ENCODE data around the gene CEP162.

DNA sequence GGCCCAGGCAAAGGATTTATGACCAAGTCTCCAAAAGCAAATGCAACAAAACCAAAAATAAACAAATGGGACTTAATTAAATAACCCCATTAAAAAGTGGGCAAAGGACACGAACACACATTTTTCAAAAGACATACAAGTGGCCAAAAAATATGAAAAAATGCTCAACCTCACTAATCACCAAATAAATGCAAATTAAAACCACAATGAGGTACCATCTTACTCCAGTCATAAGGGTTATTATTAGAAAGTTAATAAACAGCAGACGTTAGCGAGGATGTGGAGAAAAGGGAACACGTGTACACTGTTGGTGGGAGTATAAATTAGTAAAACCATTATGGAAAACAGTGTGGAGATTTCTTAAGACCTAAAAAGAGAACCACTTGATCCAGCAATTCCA lies 71.1 kb downstream of the CEP162 start:
- TF ChIP-seq CTCF (IDR thresholded peaks at IDR 0.05) (no peak), POLR2A (IDR thresholded peaks at IDR 0.05) (no peak)

Measured in heart left ventricle (tissue), 13 donors.